ENCODE measurements around the gene PMP22. TPM values are rescaled to one million over a fixed set of nuclear protein-coding genes. Genes with fewer than 3 reads are reported as not detected.
A peak's percentile ranks its signal among the peaks of the same experiment; 100 is the strongest.

The PMP22 gene
- total RNA-seq, 4 donors from 2014 or later, result 171 to 253 (median 237) TPM

DNA sequence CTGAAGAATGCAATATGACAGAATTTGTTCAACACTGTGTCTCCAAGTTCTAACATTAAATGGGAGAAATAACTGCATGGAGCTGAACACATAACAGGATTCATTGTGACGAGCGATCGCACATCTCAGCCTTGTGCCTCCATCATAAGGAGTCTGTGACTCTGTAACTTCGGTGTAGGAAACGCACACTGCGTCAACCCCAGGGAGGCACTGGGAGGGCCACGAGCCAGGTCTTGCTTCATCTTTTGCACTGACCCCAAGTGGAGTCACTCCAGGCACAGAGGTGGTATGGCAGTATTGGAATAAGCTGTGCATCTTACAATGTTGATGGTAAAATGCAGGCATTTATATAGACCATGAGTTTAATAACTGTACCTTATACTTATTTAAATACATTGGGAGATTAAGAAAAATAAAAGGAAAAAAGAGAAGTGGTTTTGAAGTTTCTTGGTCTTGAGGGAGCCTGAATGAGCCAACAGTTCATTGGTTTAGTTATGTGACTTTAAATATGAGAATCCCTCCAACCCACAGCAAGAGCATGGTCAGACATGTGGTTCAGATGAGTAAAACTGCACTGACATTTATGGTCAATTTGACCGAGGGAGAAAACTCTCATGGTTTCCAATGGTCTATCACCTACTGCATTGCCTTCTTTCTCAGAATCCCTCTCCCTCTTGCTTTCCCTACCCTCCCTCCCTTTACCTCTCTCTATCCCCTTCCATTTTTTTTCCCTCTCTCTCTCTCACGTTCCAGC lies 5.7 kb upstream of the PMP22 start:
- Histone ChIP-seq H3K27me3 (no peaks in the 10 kb centered on the region), H3K36me3 (no peaks in the 10 kb centered on the region), H3K4me3 (no peak overlapping the region), H3K27ac (replicated peaks in 1 of 4) (peak overlapping the region in 1 of 4 donors; percentile 62), H3K4me1 (peaks cover 4 to 49% (median 29%) of the 10 kb centered on the region in 4 donors), H3K9me3 (no peaks in the 10 kb centered on the region)
- 81% methylated on average over 9 of the region's 9 CpGs for WGBS
- no peak for DNase-seq (ENCODE audit: extremely low spot score)
- TF ChIP-seq POLR2A (IDR thresholded peaks at IDR 0.05; ENCODE audit: low read depth) (no peak), EP300 (IDR thresholded peaks at IDR 0.05) (no peak), POLR2AphosphoS5 (IDR thresholded peaks at IDR 0.05) (no peak)
- TF ChIP-seq, protein P1, sequence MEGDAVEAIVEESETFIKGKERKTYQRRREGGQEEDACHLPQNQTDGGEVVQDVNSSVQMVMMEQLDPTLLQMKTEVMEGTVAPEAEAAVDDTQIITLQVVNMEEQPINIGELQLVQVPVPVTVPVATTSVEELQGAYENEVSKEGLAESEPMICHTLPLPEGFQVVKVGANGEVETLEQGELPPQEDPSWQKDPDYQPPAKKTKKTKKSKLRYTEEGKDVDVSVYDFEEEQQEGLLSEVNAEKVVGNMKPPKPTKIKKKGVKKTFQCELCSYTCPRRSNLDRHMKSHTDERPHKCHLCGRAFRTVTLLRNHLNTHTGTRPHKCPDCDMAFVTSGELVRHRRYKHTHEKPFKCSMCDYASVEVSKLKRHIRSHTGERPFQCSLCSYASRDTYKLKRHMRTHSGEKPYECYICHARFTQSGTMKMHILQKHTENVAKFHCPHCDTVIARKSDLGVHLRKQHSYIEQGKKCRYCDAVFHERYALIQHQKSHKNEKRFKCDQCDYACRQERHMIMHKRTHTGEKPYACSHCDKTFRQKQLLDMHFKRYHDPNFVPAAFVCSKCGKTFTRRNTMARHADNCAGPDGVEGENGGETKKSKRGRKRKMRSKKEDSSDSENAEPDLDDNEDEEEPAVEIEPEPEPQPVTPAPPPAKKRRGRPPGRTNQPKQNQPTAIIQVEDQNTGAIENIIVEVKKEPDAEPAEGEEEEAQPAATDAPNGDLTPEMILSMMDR (IDR thresholded peaks at IDR 0.05), result no peak
- intact Hi-C loops (cut with DNase I), result loop anchor here (5.0 kb wide), 1 partner anchor 76 kb away; no protein-coding TSS in a partner anchor

DNA sequence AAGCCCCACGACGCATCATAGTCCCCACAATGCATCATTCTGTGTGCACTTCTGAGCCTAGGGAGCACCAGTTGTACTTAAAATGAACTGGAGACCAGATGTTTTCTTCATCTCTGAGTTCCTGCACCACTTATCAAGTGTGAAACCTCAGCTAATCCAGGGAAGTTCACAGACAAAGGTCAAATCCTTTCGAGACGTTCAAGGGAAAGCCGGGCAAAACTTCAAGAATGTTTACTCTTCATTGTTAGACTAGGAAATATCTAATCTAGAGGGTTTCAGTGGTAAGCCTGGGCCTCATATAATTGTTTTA lies 4.6 kb upstream of the PMP22 start:
- intact Hi-C loops (cut with DNase I), result loop anchor here (5.0 kb wide), 1 partner anchor 78 kb away; no protein-coding TSS in a partner anchor
- Histone ChIP-seq H3K9me3 (no peaks in the 10 kb centered on the region), H3K27me3 (no peaks in the 10 kb centered on the region), H3K27ac (replicated peaks in 1 of 4) (peak overlapping the region in 3 of 4 donors; percentile 8 to 33 (median 24)), H3K36me3 (no peaks in the 10 kb centered on the region), H3K4me1 (peaks cover 4 to 49% (median 30%) of the 10 kb centered on the region in 4 donors), H3K4me3 (no peak overlapping the region)
- 80% methylated on average over 5 of the region's 5 CpGs for WGBS
- TF ChIP-seq, protein P1 (IDR thresholded peaks at IDR 0.05), result no peak
- TF ChIP-seq POLR2AphosphoS5 (IDR thresholded peaks at IDR 0.05) (no peak), POLR2A (IDR thresholded peaks at IDR 0.05; ENCODE audit: low read depth) (no peak), EP300 (IDR thresholded peaks at IDR 0.05) (no peak)
- no peak for DNase-seq (ENCODE audit: extremely low spot score)

- no peak for TF ChIP-seq POLR2A (IDR thresholded peaks at IDR 0.05; ENCODE audit: low read depth)
- TF ChIP-seq, protein P1 (IDR thresholded peaks at IDR 0.05), result no peak
- no peak for TF ChIP-seq EP300 (IDR thresholded peaks at IDR 0.05)
- no peak for TF ChIP-seq POLR2AphosphoS5 (IDR thresholded peaks at IDR 0.05)
- 72% methylated on average over 7 of the region's 7 CpGs for WGBS
- H3K4me3 ChIP-seq, result no peak overlapping the region
- peaks cover 4 to 46% (median 32%) of the 10 kb centered on the region in 4 donors for H3K4me1 ChIP-seq
- intact Hi-C loops (cut with DNase I), result no loop called here
- no peaks in the 10 kb centered on the region for H3K27me3 ChIP-seq
- H3K36me3 ChIP-seq, result no peaks in the 10 kb centered on the region
- no peak for DNase-seq (ENCODE audit: extremely low spot score)
- H3K9me3 ChIP-seq, result no peaks in the 10 kb centered on the region
- peak overlapping the region in 3 of 4 donors; percentile 8 to 33 (median 24) for H3K27ac ChIP-seq (replicated peaks in 1 of 4)
Observed at GRCh38 chr17:15269087-15269779, 4.1 kb upstream of the PMP22 start.

- Histone ChIP-seq H3K4me3 (no peak overlapping the region), H3K27me3 (no peaks in the 10 kb centered on the region), H3K4me1 (peaks cover 4 to 44% (median 33%) of the 10 kb centered on the region in 4 donors), H3K27ac (replicated peaks in 1 of 4) (peak overlapping the region in 2 of 4 donors; percentile 8 to 24), H3K36me3 (no peaks in the 10 kb centered on the region), H3K9me3 (no peaks in the 10 kb centered on the region)
- DNase-seq (ENCODE audit: extremely low spot score), result no peak
- WGBS, result 26% methylated on average over 1 of the region's 1 CpG
- TF ChIP-seq POLR2A (IDR thresholded peaks at IDR 0.05; ENCODE audit: low read depth), result no peak
- peak in 1 of 2 donors; percentile 21 for TF ChIP-seq POLR2AphosphoS5 (IDR thresholded peaks at IDR 0.05)
- TF ChIP-seq, protein P1 (IDR thresholded peaks at IDR 0.05), result no peak
- TF ChIP-seq EP300 (IDR thresholded peaks at IDR 0.05), result no peak
- intact Hi-C loops (cut with DNase I), result no loop called here
Observed at GRCh38 chr17:15268461-15268860, 3.3 kb upstream of the PMP22 start.
